ENCODE results near the gene VOPP1.

DNA sequence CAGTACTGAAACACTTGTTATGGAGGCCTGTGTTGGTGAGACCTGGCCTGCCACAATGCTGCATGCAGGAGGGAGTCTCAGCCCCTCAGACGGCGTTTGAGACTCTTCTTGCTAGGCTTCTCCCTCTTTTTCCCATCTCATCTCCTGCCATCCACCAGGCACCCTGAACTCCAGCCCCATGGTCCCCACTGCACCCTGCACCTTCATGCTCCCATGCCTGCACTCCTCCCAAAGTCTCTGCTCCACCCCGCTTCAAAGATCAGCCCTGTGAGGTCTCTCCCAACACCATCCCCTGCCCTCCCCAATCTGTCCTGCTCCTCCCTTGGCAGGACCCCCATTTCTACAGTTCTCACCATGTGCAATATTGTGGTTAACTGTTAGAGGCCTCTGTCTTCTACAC, 61.7 kb downstream of the VOPP1 start:
- TF ChIP-seq TAF1 (IDR thresholded peaks at IDR 0.05; ENCODE audit: low read depth, low read length), result no peak
- no peak for TF ChIP-seq POLR2A (IDR thresholded peaks at IDR 0.05; ENCODE audit: low read depth, low read length)
- no peak for TF ChIP-seq SPI1 (IDR thresholded peaks at IDR 0.05; ENCODE audit: low read depth, low read length)
- TF ChIP-seq POLR2AphosphoS5 (IDR thresholded peaks at IDR 0.05; ENCODE audit: low read depth, low read length), result no peak
- no peak for TF ChIP-seq POU2F2 (IDR thresholded peaks at IDR 0.05; ENCODE audit: low read depth, low read length)
